ENCODE results near the gene C2orf78.

The C2orf78 gene

DNA sequence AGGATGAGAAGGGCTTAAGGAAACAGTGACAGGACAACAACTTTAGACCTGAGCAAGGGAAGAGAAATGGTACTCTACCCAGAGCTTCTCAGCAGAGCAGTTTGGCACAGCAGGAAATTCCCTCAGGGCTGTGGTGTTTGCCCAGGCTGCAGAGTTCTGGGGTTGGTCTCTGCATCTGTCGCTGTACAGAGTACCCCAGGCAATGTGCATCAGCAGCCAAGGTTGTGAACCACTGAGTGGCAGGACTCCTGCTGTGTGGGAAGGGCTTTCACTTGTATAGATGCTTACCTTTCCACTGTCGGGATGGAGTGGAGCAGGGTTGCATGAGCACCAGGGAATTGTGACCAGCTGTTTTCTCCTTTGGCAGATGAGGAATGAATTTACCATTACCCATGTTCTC lies 66.0 kb downstream of the C2orf78 start:
- TF ChIP-seq, protein P1, sequence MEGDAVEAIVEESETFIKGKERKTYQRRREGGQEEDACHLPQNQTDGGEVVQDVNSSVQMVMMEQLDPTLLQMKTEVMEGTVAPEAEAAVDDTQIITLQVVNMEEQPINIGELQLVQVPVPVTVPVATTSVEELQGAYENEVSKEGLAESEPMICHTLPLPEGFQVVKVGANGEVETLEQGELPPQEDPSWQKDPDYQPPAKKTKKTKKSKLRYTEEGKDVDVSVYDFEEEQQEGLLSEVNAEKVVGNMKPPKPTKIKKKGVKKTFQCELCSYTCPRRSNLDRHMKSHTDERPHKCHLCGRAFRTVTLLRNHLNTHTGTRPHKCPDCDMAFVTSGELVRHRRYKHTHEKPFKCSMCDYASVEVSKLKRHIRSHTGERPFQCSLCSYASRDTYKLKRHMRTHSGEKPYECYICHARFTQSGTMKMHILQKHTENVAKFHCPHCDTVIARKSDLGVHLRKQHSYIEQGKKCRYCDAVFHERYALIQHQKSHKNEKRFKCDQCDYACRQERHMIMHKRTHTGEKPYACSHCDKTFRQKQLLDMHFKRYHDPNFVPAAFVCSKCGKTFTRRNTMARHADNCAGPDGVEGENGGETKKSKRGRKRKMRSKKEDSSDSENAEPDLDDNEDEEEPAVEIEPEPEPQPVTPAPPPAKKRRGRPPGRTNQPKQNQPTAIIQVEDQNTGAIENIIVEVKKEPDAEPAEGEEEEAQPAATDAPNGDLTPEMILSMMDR (IDR thresholded peaks at IDR 0.05; ENCODE audit: insufficient read depth, low read length, missing control alignments) = no peak
- DNase-seq (ENCODE audit: low read depth, low spot score) = no peak
- POLR2A ChIA-PET = no interaction called here
- CTCF ChIA-PET = no interaction called here
- H3K4me3 ChIP-seq (ENCODE audit: low read depth, low read length) = no peak overlapping the region

DNA sequence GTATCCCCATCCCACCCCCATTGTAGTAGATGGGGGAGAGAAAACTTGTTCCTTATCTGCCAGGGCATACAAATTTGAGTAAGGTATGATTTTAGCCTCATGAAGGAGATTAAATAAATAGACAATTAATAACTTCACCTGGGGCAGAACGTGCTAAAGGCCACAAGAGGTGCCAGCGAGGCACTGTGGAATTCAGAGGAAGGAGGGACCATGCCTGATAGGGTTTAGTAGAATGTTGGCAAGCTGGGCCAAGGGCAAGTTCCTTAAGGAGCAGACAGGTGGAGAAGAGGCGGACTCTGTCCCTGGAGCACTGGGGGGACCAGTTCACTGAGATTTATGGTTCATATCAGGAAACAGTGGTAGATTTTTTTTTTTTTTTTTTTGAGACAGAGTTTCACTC lies 67.3 kb downstream of the C2orf78 start:
- no peak for DNase-seq (ENCODE audit: low read depth, low spot score)

DNA sequence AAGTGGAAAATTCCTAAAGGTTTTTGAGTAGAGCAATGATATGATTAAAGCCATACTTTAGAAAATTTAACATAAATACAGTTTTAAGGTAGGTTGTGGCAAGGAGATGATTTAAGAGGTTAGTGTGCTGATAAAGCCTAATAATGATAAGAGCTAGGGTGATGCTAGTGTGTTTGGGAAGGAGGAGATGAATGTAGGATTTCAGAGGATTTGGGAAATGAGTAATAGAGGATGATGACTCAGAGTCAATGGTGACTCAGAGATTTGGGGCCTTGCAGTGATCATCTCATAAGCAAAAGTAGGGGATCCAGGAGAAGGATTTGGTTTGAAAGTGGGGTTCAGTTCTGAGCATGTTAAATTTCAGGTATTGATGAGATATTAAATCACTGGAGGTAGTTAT lies 68.0 kb downstream of the C2orf78 start:
- DNase-seq (ENCODE audit: low read depth, low spot score) = no peak
- ChIA-PET CTCF (no interaction called here), POLR2A (no interaction called here)
- TF ChIP-seq, protein P1 (IDR thresholded peaks at IDR 0.05; ENCODE audit: insufficient read depth, low read length, missing control alignments) = no peak
- H3K4me3 ChIP-seq (ENCODE audit: low read depth, low read length) = no peak overlapping the region

More for the DNA sequence above, 67.3 kb downstream of the C2orf78 start:
- POLR2A ChIA-PET = no interaction called here
- no peak overlapping the region for H3K4me3 ChIP-seq (ENCODE audit: low read depth, low read length)
- TF ChIP-seq, protein P1 (IDR thresholded peaks at IDR 0.05; ENCODE audit: insufficient read depth, low read length, missing control alignments) = no peak
- CTCF ChIA-PET = no interaction called here

DNA sequence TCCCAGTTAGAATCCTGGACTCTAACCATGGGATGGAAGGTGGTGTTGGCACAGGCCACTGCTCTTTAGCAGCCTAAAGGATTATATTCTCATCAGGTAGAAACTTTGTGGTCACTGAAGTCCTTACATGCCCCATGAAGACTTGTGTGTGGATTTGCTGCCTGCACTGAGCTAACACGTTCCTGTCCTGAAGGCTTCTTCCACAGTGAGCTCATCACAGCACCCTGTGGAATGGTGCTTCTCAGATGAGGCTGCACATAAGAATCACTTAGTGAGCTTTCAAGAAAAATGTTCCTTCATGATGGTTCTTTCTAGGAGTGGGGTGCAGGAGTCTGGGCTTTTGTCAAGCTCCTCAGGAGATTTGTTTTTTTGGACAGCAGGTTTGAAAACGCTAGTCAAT lies 71.5 kb downstream of the C2orf78 start:
- POLR2A ChIA-PET = interaction anchor here (0.6 kb wide), 1 partner anchor 355 kb away, joined by 3 read pairs; no protein-coding TSS in a partner anchor
- H3K4me3 ChIP-seq (ENCODE audit: low read depth, low read length) = no peak overlapping the region
- no peak for DNase-seq (ENCODE audit: low read depth, low spot score)
- CTCF ChIA-PET = no interaction called here
- TF ChIP-seq, protein P1 (IDR thresholded peaks at IDR 0.05; ENCODE audit: insufficient read depth, low read length, missing control alignments) = no peak

DNA sequence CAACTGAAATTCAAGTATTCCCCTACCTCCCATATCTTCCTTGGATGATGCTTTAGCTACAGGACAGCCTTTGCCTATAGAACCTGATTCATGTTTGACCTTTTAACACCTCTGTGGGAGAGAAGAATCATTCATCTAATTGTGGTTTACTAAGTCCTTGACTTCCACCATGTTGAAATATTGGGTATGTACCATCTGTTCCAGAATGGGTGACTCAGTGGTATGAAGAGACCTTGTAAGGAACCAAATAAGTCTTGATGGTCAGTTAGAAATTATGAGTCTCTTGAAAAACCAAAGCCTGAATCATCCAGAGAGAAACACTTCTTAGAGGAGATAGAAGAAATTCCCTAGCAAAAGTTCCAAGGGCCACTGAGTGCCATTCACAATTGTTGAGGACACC lies 72.2 kb downstream of the C2orf78 start:
- DNase-seq (ENCODE audit: low read depth, low spot score) = peak; percentile 82
- TF ChIP-seq, protein P1 (IDR thresholded peaks at IDR 0.05; ENCODE audit: insufficient read depth, low read length, missing control alignments) = no peak
- ChIA-PET CTCF (no interaction called here), POLR2A (interaction anchor here (1.0 kb wide), 1 partner anchor 343 kb away, joined by 3 read pairs; no protein-coding TSS in a partner anchor)
- no peak overlapping the region for H3K4me3 ChIP-seq (ENCODE audit: low read depth, low read length)

DNA sequence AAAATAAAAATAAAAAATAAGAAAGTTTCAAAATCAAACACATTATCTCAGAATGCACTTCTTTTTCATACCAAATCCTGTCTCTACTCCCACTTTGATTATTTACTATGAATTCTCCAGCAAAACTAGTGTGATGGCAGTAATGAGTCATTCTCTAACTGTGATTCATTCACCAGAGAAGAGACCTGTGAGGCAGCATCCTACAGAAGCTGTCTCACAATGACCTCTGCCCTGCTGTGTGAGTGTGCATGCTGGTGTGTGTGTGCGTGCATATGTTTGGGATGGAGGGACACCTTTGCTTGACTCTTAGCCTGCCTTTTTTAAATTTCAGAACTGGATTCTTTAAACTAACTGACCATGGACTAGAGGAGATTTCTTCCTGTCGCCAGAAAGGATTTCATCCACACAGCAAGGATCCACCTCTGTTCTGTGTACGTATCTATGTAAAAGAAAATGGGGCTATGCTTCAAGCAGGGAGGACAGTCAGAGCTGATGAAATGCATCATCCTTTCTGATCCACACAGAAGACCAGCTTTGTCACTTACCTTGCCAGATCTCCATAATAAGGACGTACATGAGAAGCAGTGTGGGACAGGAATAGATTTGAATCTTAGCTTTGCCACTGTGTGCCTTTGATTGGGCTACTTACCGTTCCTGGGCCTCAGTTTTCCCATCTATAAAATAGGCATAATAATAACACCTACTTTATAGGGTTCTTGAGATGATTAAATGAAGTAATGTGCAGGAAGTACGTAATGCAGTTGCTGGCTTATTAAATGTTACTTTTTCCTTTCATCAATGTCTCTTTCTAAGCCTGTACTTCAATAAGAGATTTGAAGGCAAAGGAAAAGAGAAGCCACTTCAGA lies 76.0 kb downstream of the C2orf78 start:
- ChIA-PET CTCF (interaction anchor here (1.5 kb wide), 1 partner anchor 35 kb away, joined by 5 read pairs; no protein-coding TSS in a partner anchor), POLR2A (no interaction called here)
- TF ChIP-seq, protein P1 (IDR thresholded peaks at IDR 0.05; ENCODE audit: insufficient read depth, low read length, missing control alignments) = no peak
- peak; percentile 54 for DNase-seq (ENCODE audit: low read depth, low spot score)
- no peak overlapping the region for H3K4me3 ChIP-seq (ENCODE audit: low read depth, low read length)

All from AG04449 (cell line).